Measurements from ENCODE around the gene C5AR2. TPM values are rescaled to one million over a fixed set of nuclear protein-coding genes. Genes with fewer than 3 reads are reported as not detected.
"Not testable (repeated sequence)": the region's sequence is repeated elsewhere in the genome, so short reads cannot be mapped to it uniquely, and the experiment has no call there.

The C5AR2 gene
- total and polyA plus RNA-seq, 2 donors (not counting 1 experiment from before 2014, with no cell fraction given): 0.25 to 1.2 TPM

GRCh38 chr19:47344425-47344824 lies 12.4 kb downstream of the C5AR2 start:
- DNase-seq (no peak), ATAC-seq (ENCODE audit: low read depth) (no peak)
- no peak overlapping the region for H3K4me3 ChIP-seq (ENCODE audit: control extremely low read depth in 1 of 5, extremely low read depth in 1 of 5, insufficient read depth in 1 of 5, low read depth in 2 of 5, low read length in 4 of 5)
- no peaks in the 10 kb centered on the region for H3K36me3 ChIP-seq (replicated peaks in 1 of 2; ENCODE audit: control extremely low read depth in 1 of 2, control insufficient read depth in 1 of 2, extremely low read depth in 1 of 2, insufficient read depth in 2 of 2, low read length in 1 of 2)
- H3K27ac Mint-ChIP-seq: no peak overlapping the region
- peaks cover 0 to 9% (median 0%) of the 10 kb centered on the region in 3 donors for H3K9me3 ChIP-seq (ENCODE audit: control extremely low read depth in 1 of 3, control insufficient read depth in 2 of 3, insufficient read depth in 1 of 3, low read length in 2 of 3)
- no peak for TF ChIP-seq EZH2 (IDR thresholded peaks at IDR 0.05; ENCODE audit: borderline replicate concordance, insufficient read depth, low read depth, low read length, poor library complexity, severe bottlenecking)
- no peak for TF ChIP-seq CTCF (IDR thresholded peaks at IDR 0.05)
- H3K9ac ChIP-seq (ENCODE audit: low read length): no peak overlapping the region
- H3K4me3 Mint-ChIP-seq: no peak overlapping the region
- no peak overlapping the region for H2AFZ ChIP-seq (ENCODE audit: insufficient read depth, low read depth, low read length, poor library complexity, severe bottlenecking)
- CTCF ChIA-PET: no interaction called here
- H3K4me1 ChIP-seq (ENCODE audit: control insufficient read depth in 2 of 2, insufficient read depth in 2 of 2, low read length in 2 of 2): peaks cover 4 to 8% of the 10 kb centered on the region in 2 donors
- H3K9me3 Mint-ChIP-seq (ENCODE audit: insufficient read depth): no peaks in the 10 kb centered on the region
- no peaks in the 10 kb centered on the region for H4K20me1 ChIP-seq (ENCODE audit: control insufficient read depth, insufficient read depth, low read length, poor library complexity, severe bottlenecking)
- peaks cover 9% of the 10 kb centered on the region for H3K27me3 Mint-ChIP-seq
- no CpG with 5 or more reads among the region's 1 CpG for WGBS (ENCODE audit: insufficient coverage)
- no peak overlapping the region for H3K4me2 ChIP-seq (replicated peaks; ENCODE audit: low read depth, low read length, poor library complexity, severe bottlenecking)
- intact Hi-C loops (cut with micrococcal nuclease): no loop called here
- H3K4me1 Mint-ChIP-seq: peaks cover 12% of the 10 kb centered on the region
- no peak overlapping the region for H3K27ac ChIP-seq (ENCODE audit: low read length in 2 of 2)
- POLR2A ChIA-PET: interaction anchor here (0.6 kb wide), 1 partner anchor 68 kb away, joined by 6 read pairs; no protein-coding TSS in a partner anchor
- H3K79me2 ChIP-seq (ENCODE audit: control insufficient read depth, insufficient read depth, low read length): peaks cover 10% of the 10 kb centered on the region
- H3K27me3 ChIP-seq (replicated peaks in 1 of 4; ENCODE audit: control extremely low read depth in 1 of 4, control insufficient read depth in 3 of 4, insufficient read depth in 4 of 4, low read length in 3 of 4): peaks cover 0 to 8% (median 0%) of the 10 kb centered on the region in 4 experiments

- H4K20me1 ChIP-seq (ENCODE audit: control insufficient read depth, insufficient read depth, low read length, poor library complexity, severe bottlenecking); H3K36me3 ChIP-seq (replicated peaks in 1 of 2; ENCODE audit: control extremely low read depth in 1 of 2, control insufficient read depth in 1 of 2, extremely low read depth in 1 of 2, insufficient read depth in 2 of 2, low read length in 1 of 2); H3K4me3 ChIP-seq (ENCODE audit: control extremely low read depth in 1 of 5, extremely low read depth in 1 of 5, insufficient read depth in 1 of 5, low read depth in 2 of 5, low read length in 4 of 5); POLR2A ChIA-PET; H2AFZ ChIP-seq (ENCODE audit: insufficient read depth, low read depth, low read length, poor library complexity, severe bottlenecking); ATAC-seq (ENCODE audit: low read depth); H3K27ac ChIP-seq (ENCODE audit: low read length in 2 of 2); H3K27me3 ChIP-seq (replicated peaks in 1 of 4; ENCODE audit: control extremely low read depth in 1 of 4, control insufficient read depth in 3 of 4, insufficient read depth in 4 of 4, low read length in 3 of 4); H3K9me3 ChIP-seq (ENCODE audit: control extremely low read depth in 1 of 3, control insufficient read depth in 2 of 3, insufficient read depth in 1 of 3, low read length in 2 of 3); H3K27ac Mint-ChIP-seq; H3K4me3 Mint-ChIP-seq; H3K27me3 Mint-ChIP-seq; H3K9ac ChIP-seq (ENCODE audit: low read length); H3K4me2 ChIP-seq (replicated peaks; ENCODE audit: low read depth, low read length, poor library complexity, severe bottlenecking); DNase-seq; H3K9me3 Mint-ChIP-seq (ENCODE audit: insufficient read depth): not testable (repeated sequence)
- Histone ChIP-seq H3K4me1 (ENCODE audit: control insufficient read depth in 2 of 2, insufficient read depth in 2 of 2, low read length in 2 of 2) (peaks cover 10 to 16% of the 10 kb centered on the region in 2 donors), H3K79me2 (ENCODE audit: control insufficient read depth, insufficient read depth, low read length) (peaks cover 23% of the 10 kb centered on the region)
- 92% methylated on average over 6 of the region's 6 CpGs for WGBS (ENCODE audit: insufficient coverage)
- H3K4me1 Mint-ChIP-seq: peaks cover 24% of the 10 kb centered on the region
- CTCF ChIA-PET: interaction anchor here (1.1 to 1.3 kb wide), 2 partner anchors 62 to 92 kb away, joined by 3 read pairs; no protein-coding TSS in a partner anchor
- intact Hi-C loops (cut with micrococcal nuclease): loop anchor here (5.0 kb wide), 1 partner anchor 39 kb away; the partner anchor contains the start of gene C5AR1
Measured at GRCh38 chr19:47346024-47346423, 14.0 kb downstream of the C5AR2 start.
